Measurements from ENCODE around the gene MDN1. TPM values are rescaled to one million over a fixed set of nuclear protein-coding genes. Genes with fewer than 3 reads are reported as not detected.

Gene MDN1
- total and polyA plus RNA-seq, 8 donors, result 15.6 to 27.5 (median 18.1) TPM

- 95 to 98% methylated on average over 2 of the region's 2 CpGs for WGBS, 2 donors
- no peaks in the 10 kb centered on the region for H3K9me3 ChIP-seq
- no peak for TF ChIP-seq CTCF (IDR thresholded peaks at IDR 0.05)
- DNase-seq (no peak), FAIRE-seq (no peak), ATAC-seq (no peak)
- intact Hi-C loops (cut with DNase I), result no loop called here
- no peaks in the 10 kb centered on the region for H3K4me1 ChIP-seq
- H3K4me3 ChIP-seq, result no peak overlapping the region
- no peak overlapping the region for H3K27ac ChIP-seq
- no peaks in the 10 kb centered on the region for H3K27me3 ChIP-seq
- peaks cover 0 to 20% (median 4%) of the 10 kb centered on the region in 3 donors for H3K36me3 ChIP-seq
Measured at GRCh38 chr6:89777455-89777854, 42.1 kb downstream of the MDN1 start.

GRCh38 chr6:89776583-89777233, 42.9 kb downstream of the MDN1 start:
- ATAC-seq, result no peak
- no peak for TF ChIP-seq CTCF (IDR thresholded peaks at IDR 0.05)
- Histone ChIP-seq H3K36me3 (peaks cover 0 to 27% (median 7%) of the 10 kb centered on the region in 3 donors), H3K4me1 (no peaks in the 10 kb centered on the region), H3K27ac (no peak overlapping the region), H3K9me3 (no peaks in the 10 kb centered on the region), H3K4me3 (no peak overlapping the region), H3K27me3 (no peaks in the 10 kb centered on the region)
- 92 to 93% methylated on average over 1 of the region's 1 CpG for WGBS, 2 donors
- intact Hi-C loops (cut with DNase I), result no loop called here
- no peak for FAIRE-seq
- no peak for DNase-seq

- Histone ChIP-seq H3K27me3 (no peaks in the 10 kb centered on the region), H3K4me1 (no peaks in the 10 kb centered on the region), H3K4me3 (no peak overlapping the region), H3K27ac (no peak overlapping the region), H3K9me3 (no peaks in the 10 kb centered on the region), H3K36me3 (peaks cover 0 to 36% (median 18%) of the 10 kb centered on the region in 3 donors)
- intact Hi-C loops (cut with DNase I), result no loop called here
- no peak for FAIRE-seq
- no peak for DNase-seq
- no peak for ATAC-seq
- WGBS, 2 donors, result 90 to 91% methylated on average over 1 of the region's 1 CpG
- TF ChIP-seq CTCF (IDR thresholded peaks at IDR 0.05), result no peak
Measured at GRCh38 chr6:89775150-89775549, 44.4 kb downstream of the MDN1 start.

GRCh38 chr6:89769572-89769971, 50.0 kb downstream of the MDN1 start:
- ATAC-seq (no peak), FAIRE-seq (no peak), DNase-seq (no peak)
- H3K27me3 ChIP-seq, result no peaks in the 10 kb centered on the region
- no peaks in the 10 kb centered on the region for H3K9me3 ChIP-seq
- H3K4me1 ChIP-seq, result no peaks in the 10 kb centered on the region
- intact Hi-C loops (cut with DNase I), result no loop called here
- H3K4me3 ChIP-seq, result no peak overlapping the region
- WGBS, 2 donors, result 90 to 92% methylated on average over 3 of the region's 3 CpGs
- H3K27ac ChIP-seq, result no peak overlapping the region
- TF ChIP-seq CTCF (IDR thresholded peaks at IDR 0.05), result no peak
- H3K36me3 ChIP-seq, result peaks cover 5 to 50% (median 18%) of the 10 kb centered on the region in 3 donors

- ATAC-seq, result no peak
- Histone ChIP-seq H3K36me3 (peaks cover 5 to 50% (median 18%) of the 10 kb centered on the region in 3 donors), H3K27ac (no peak overlapping the region), H3K4me3 (no peak overlapping the region), H3K9me3 (no peaks in the 10 kb centered on the region), H3K27me3 (no peaks in the 10 kb centered on the region), H3K4me1 (no peaks in the 10 kb centered on the region)
- FAIRE-seq, result no peak
- WGBS, 2 donors, result 87 to 92% methylated on average over 6 of the region's 6 CpGs
- TF ChIP-seq CTCF (IDR thresholded peaks at IDR 0.05), result no peak
- intact Hi-C loops (cut with DNase I), result no loop called here
- DNase-seq, result no peak
Measured at GRCh38 chr6:89768324-89768723, 51.3 kb downstream of the MDN1 start.
